Measurements from ENCODE around the gene CPN2. TPM values are rescaled to one million over a fixed set of nuclear protein-coding genes. Genes with fewer than 3 reads are reported as not detected.

The CPN2 gene
- total RNA-seq, 1 experiment from 2014 or later: 0.08 TPM

GRCh38 chr3:194311000-194311399 is 40.1 kb downstream of the CPN2 start:
- intact Hi-C loops (cut with micrococcal nuclease; ENCODE audit: unreplicated experiment): no loop called here
- Histone ChIP-seq H3K9me3 (ENCODE audit: control insufficient read depth, insufficient read depth, low read depth, low read length) (no peaks in the 10 kb centered on the region), H3K27ac (ENCODE audit: low read length) (no peak overlapping the region), H3K27me3 (ENCODE audit: control insufficient read depth, insufficient read depth, low read length) (no peaks in the 10 kb centered on the region), H3K4me3 (ENCODE audit: low read depth in 2 of 2, low read length in 2 of 2) (no peak overlapping the region), H3K4me1 (ENCODE audit: control insufficient read depth, insufficient read depth, low read length) (peaks cover 17% of the 10 kb centered on the region), H3K36me3 (ENCODE audit: control insufficient read depth, insufficient read depth, low read length) (no peaks in the 10 kb centered on the region)
- ChIA-PET POLR2A (no interaction called here), CTCF (no interaction called here)
- BruUV-seq (replicated peaks): no TSS peak
- in situ Hi-C loops (cut with HindIII; ENCODE audit: low pct_unique_long_range_greater_than_20kb, low sequenced_read_pairs): loop anchor here (25.0 kb wide), 1 partner anchor 549 kb away; no protein-coding TSS in a partner anchor
- TF ChIP-seq SIN3A (IDR thresholded peaks at IDR 0.05; ENCODE audit: borderline replicate concordance, insufficient read depth, low read depth, low read length): no peak
- no peak for DNase-seq (ENCODE audit: low read depth, low spot score)
- no peak for ATAC-seq

DNA sequence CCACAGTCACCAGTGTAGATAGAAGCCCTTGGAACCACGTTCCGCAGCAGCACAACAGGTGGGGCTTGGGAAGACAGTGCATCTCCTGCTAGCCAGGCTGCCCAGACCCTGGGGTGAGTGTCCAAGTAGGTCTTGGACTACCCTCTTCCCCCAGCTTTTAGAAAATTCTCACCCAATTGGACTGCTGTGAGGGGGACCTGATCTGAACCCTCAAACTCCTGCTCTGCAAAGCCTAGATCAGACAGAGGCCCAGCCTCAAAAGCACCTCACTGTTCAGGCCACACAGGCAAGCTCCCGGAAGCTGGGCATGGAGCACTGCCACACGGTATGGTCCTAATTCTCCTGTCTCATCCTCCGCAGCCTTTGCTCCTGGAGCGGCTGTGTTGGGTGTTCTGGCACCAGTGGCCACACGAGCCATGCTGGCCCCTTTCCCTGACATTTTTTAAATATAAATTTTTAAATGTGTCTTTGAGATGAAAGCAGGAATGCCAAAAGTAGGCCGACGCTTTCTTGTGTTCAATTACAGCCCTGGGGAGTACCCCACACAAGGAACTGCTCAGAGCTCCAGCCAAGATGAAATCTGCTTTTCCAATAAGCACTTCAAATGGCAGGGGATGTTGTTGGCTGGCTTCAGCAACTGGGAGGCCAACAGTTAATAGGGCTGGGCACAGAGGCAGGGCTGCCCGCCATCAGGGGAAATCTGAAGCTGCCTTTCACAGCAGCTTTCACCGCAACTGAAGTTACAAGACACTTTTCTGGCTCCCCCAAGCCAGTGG is 40.9 kb downstream of the CPN2 start:
- Histone ChIP-seq H3K9me3 (ENCODE audit: control insufficient read depth, insufficient read depth, low read depth, low read length) (no peaks in the 10 kb centered on the region), H3K27me3 (ENCODE audit: control insufficient read depth, insufficient read depth, low read length) (no peaks in the 10 kb centered on the region), H3K36me3 (ENCODE audit: control insufficient read depth, insufficient read depth, low read length) (no peaks in the 10 kb centered on the region), H3K4me3 (ENCODE audit: low read depth in 2 of 2, low read length in 2 of 2) (no peak overlapping the region), H3K27ac (ENCODE audit: low read length) (no peak overlapping the region), H3K4me1 (ENCODE audit: control insufficient read depth, insufficient read depth, low read length) (peaks cover 15% of the 10 kb centered on the region)
- no peak for DNase-seq (ENCODE audit: low read depth, low spot score)
- intact Hi-C loops (cut with micrococcal nuclease; ENCODE audit: unreplicated experiment) (no loop called here), in situ Hi-C loops (cut with HindIII; ENCODE audit: low pct_unique_long_range_greater_than_20kb, low sequenced_read_pairs) (loop anchor here (25.0 kb wide), 1 partner anchor 548 kb away; no protein-coding TSS in a partner anchor)
- no TSS peak for BruUV-seq (replicated peaks)
- ATAC-seq: no peak
- POLR2A ChIA-PET: no interaction called here
- CTCF ChIA-PET: no interaction called here
- TF ChIP-seq REST (IDR thresholded peaks at IDR 0.05; ENCODE audit: insufficient read depth in 1 of 2, low read depth in 2 of 2, low read length in 1 of 2) (no peak), POLR2AphosphoS5 (IDR thresholded peaks at IDR 0.05; ENCODE audit: low read depth, low read length) (no peak), TCF7L2 (IDR thresholded peaks at IDR 0.05; ENCODE audit: low read depth, low read length) (no peak), SIN3A (IDR thresholded peaks at IDR 0.05; ENCODE audit: borderline replicate concordance, insufficient read depth, low read depth, low read length) (no peak)
- TF ChIP-seq, protein P1, sequence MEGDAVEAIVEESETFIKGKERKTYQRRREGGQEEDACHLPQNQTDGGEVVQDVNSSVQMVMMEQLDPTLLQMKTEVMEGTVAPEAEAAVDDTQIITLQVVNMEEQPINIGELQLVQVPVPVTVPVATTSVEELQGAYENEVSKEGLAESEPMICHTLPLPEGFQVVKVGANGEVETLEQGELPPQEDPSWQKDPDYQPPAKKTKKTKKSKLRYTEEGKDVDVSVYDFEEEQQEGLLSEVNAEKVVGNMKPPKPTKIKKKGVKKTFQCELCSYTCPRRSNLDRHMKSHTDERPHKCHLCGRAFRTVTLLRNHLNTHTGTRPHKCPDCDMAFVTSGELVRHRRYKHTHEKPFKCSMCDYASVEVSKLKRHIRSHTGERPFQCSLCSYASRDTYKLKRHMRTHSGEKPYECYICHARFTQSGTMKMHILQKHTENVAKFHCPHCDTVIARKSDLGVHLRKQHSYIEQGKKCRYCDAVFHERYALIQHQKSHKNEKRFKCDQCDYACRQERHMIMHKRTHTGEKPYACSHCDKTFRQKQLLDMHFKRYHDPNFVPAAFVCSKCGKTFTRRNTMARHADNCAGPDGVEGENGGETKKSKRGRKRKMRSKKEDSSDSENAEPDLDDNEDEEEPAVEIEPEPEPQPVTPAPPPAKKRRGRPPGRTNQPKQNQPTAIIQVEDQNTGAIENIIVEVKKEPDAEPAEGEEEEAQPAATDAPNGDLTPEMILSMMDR (IDR thresholded peaks at IDR 0.05): no peak

All from Panc1 (cell line).